Tibial nerve (tissue), 4 donors: ENCODE measurements around the gene CHRNA4. TPM values are rescaled to one million over a fixed set of nuclear protein-coding genes. Genes with fewer than 3 reads are reported as not detected.

Experiments used
- DNase-seq, 2 donors: peaks; one replicate each; pipeline ENCODE4 v3.0.0-alpha.2; 2019; ENCODE audit warnings: low spot score in 2 of 2
- H3K27ac ChIP-seq, 4 donors: fragments of 200-600 bp; sonication (generic) in 3 of 4; one replicate each; pipeline ENCODE4 v1.5.1; 2017 to 2019; ENCODE audit warnings: mild to moderate bottlenecking in 1 of 4
- H3K27me3 ChIP-seq, 2 donors: fragments of 200-600 bp; sonication (generic) in 1 of 2; one replicate each; pipeline versions ENCODE4 v1.5.1 to v1.6.0; 2017 to 2019
- H3K36me3 ChIP-seq, 3 donors: fragments of 200-600 bp; sonication (generic); one replicate each; pipeline ENCODE4 v1.5.1; 2018 to 2019
- H3K4me1 ChIP-seq, 4 donors: fragments of 200-600 bp; sonication (generic) in 3 of 4; one replicate each; pipeline ENCODE4 v1.5.1; 2017 to 2019
- H3K4me3 ChIP-seq, 4 donors: fragments of 200-600 bp; sonication (generic) in 3 of 4; one replicate each; pipeline ENCODE4 v1.5.1; 2017 to 2019; ENCODE audit warnings: mild to moderate bottlenecking in 1 of 4, moderate library complexity in 1 of 4
- H3K9me3 ChIP-seq, 4 donors: fragments of 200-600 bp; sonication (generic) in 3 of 4; one replicate each; pipeline ENCODE4 v1.5.1; 2017 to 2019
- EP300 ChIP-seq, 2 donors: sonication (generic); formaldehyde crosslinking; IDR thresholded peaks; one replicate each; pipeline ENCODE4 v1.6.1; 2017; ENCODE audit warnings: antibody characterized with exemption in 2 of 2, mild to moderate bottlenecking in 1 of 2
- POLR2A ChIP-seq, 2 donors: fragments of 450-650 bp; IDR thresholded peaks; one replicate each; pipeline ENCODE4 v1.6.1; 2017; ENCODE audit warnings: antibody characterized with exemption in 2 of 2, mild to moderate bottlenecking in 2 of 2, moderate library complexity in 2 of 2
- WGBS, 2 donors: methylation state at CpG; one replicate each; pipeline ENCODE4 v1.1.5; 2018; 5-methylcytosine and 5-hydroxymethylcytosine counted together
- total RNA-seq, 4 donors: library from RNA; depleted of rRNA; stranded (reverse); fragments of >200 nt; gene quantifications; one replicate each; pipeline ENCODE4 v1.1.0, GENCODE V29; 2016
- TF ChIP-seq, protein P1 (sequence below), 5 experiments: fragments of 200-600 bp in 3 of 5; fragments of 450-650 bp in 2 of 5; sonication (generic) in 3 of 5; IDR thresholded peaks; one replicate each; pipeline ENCODE4 v1.5.1; 2016 to 2019; ENCODE audit warnings: antibody characterized with exemption in 5 of 5, mild to moderate bottlenecking in 3 of 5, moderate library complexity in 2 of 5

The CHRNA4 gene
- total RNA-seq, 4 donors from 2014 or later = 0.20 to 1.5 TPM; not detected in 2

DNA sequence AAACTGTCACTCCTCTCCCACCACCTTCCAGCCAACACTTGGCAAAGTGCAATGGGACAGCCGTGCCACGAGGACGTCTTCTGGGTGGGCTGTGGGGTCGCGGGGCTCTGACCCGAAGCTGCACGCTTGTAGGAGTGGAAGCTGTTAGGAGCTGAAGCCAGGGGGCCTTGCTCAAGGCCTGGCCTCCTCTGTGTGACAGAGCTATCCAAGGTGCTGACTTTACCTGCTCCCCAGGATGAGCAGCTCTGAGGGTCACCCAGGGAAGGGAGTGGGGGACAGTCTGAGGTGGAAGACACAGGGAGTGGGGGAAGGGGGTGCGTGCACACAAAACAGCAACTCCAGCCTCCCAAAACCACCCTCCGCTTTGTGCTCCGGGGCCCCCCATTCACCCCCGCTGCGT, 17.5 kb upstream of the CHRNA4 start:
- 51 to 54% methylated on average over 12 of the region's 12 CpGs for WGBS, 2 donors
- no peak overlapping the region for H3K27ac ChIP-seq
- TF ChIP-seq, protein P1, sequence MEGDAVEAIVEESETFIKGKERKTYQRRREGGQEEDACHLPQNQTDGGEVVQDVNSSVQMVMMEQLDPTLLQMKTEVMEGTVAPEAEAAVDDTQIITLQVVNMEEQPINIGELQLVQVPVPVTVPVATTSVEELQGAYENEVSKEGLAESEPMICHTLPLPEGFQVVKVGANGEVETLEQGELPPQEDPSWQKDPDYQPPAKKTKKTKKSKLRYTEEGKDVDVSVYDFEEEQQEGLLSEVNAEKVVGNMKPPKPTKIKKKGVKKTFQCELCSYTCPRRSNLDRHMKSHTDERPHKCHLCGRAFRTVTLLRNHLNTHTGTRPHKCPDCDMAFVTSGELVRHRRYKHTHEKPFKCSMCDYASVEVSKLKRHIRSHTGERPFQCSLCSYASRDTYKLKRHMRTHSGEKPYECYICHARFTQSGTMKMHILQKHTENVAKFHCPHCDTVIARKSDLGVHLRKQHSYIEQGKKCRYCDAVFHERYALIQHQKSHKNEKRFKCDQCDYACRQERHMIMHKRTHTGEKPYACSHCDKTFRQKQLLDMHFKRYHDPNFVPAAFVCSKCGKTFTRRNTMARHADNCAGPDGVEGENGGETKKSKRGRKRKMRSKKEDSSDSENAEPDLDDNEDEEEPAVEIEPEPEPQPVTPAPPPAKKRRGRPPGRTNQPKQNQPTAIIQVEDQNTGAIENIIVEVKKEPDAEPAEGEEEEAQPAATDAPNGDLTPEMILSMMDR (IDR thresholded peaks at IDR 0.05) = no peak
- TF ChIP-seq EP300 (IDR thresholded peaks at IDR 0.05) (no peak), POLR2A (IDR thresholded peaks at IDR 0.05) (no peak)
- peaks cover 0 to 83% of the 10 kb centered on the region in 2 donors for H3K27me3 ChIP-seq
- H3K36me3 ChIP-seq = no peaks in the 10 kb centered on the region
- no peaks in the 10 kb centered on the region for H3K9me3 ChIP-seq
- no peak for DNase-seq
- H3K4me3 ChIP-seq = no peak overlapping the region
- H3K4me1 ChIP-seq = peaks cover 0 to 3% (median 0%) of the 10 kb centered on the region in 4 donors

DNA sequence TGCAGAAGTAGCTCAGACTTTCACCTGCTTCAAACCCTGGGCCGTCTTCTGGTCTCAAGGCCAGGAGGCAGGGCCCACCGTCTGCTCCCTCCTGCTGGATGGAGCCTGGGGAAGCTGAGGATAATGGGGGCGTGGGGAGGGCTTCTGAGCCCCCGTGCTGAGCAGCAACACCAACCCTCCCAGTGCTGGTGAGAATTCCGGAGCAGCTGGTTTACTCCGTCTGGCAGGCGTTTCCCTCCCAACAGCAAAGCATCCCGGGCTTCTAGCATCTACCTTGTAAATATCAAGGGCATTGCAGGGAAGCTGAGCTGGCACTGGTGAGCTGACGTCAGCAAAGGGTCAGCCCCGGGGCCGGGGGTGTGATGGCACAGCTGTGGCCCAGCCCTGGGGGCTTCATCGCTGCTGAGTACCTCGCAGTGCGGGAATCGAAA, 16.8 kb upstream of the CHRNA4 start:
- Histone ChIP-seq H3K27ac (no peak overlapping the region), H3K4me3 (no peak overlapping the region), H3K36me3 (no peaks in the 10 kb centered on the region), H3K4me1 (peaks cover 0 to 3% (median 0%) of the 10 kb centered on the region in 4 donors), H3K27me3 (peaks cover 0 to 83% of the 10 kb centered on the region in 2 donors), H3K9me3 (no peaks in the 10 kb centered on the region)
- TF ChIP-seq EP300 (IDR thresholded peaks at IDR 0.05) (no peak), POLR2A (IDR thresholded peaks at IDR 0.05) (no peak)
- TF ChIP-seq, protein P1 (IDR thresholded peaks at IDR 0.05) = no peak
- no peak for DNase-seq
- WGBS, 2 donors = 30 to 34% methylated on average over 14 of the region's 15 CpGs

DNA sequence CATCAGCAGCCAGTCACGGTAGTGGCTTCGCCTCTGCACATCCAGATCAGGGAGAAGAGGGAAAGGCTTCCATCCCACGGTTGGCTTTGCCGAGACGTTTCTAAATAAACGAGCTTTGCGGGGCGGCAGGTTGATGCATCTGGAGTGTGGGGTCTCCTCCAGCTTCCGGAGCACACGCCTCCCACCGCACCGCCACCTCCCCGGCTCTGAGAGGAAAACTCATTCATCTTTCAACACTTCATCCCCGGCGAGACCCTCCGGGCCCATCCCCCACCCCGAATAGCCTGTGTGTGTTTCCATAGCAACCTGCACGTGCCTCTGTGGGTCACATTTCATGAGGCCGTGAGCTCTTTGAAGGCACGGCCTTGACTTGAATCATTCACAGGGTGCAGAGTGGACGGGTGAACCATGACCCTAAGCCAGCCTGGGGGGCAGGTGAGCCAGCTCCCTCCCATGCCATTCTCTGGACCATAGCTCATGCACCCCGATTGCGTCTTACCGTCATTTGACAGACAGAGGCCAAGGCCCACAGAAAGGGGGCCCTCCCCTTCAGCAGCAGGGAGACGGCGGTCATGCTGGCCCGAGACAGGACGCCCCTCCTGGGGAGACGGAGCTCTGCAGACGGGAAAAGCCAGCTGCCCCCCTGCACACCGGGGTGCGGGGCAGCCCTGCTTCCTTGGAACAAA, 16.2 kb upstream of the CHRNA4 start:
- H3K9me3 ChIP-seq = no peaks in the 10 kb centered on the region
- peaks cover 0 to 83% of the 10 kb centered on the region in 2 donors for H3K27me3 ChIP-seq
- TF ChIP-seq POLR2A (IDR thresholded peaks at IDR 0.05) (no peak), EP300 (IDR thresholded peaks at IDR 0.05) (no peak)
- TF ChIP-seq, protein P1 (IDR thresholded peaks at IDR 0.05) = no peak
- H3K4me1 ChIP-seq = peaks cover 0 to 3% (median 0%) of the 10 kb centered on the region in 4 donors
- 10 to 12% methylated on average over 28 to 32 of the region's 32 CpGs for WGBS, 2 donors
- H3K36me3 ChIP-seq = no peaks in the 10 kb centered on the region
- H3K27ac ChIP-seq = no peak overlapping the region
- no peak overlapping the region for H3K4me3 ChIP-seq
- DNase-seq = no peak

DNA sequence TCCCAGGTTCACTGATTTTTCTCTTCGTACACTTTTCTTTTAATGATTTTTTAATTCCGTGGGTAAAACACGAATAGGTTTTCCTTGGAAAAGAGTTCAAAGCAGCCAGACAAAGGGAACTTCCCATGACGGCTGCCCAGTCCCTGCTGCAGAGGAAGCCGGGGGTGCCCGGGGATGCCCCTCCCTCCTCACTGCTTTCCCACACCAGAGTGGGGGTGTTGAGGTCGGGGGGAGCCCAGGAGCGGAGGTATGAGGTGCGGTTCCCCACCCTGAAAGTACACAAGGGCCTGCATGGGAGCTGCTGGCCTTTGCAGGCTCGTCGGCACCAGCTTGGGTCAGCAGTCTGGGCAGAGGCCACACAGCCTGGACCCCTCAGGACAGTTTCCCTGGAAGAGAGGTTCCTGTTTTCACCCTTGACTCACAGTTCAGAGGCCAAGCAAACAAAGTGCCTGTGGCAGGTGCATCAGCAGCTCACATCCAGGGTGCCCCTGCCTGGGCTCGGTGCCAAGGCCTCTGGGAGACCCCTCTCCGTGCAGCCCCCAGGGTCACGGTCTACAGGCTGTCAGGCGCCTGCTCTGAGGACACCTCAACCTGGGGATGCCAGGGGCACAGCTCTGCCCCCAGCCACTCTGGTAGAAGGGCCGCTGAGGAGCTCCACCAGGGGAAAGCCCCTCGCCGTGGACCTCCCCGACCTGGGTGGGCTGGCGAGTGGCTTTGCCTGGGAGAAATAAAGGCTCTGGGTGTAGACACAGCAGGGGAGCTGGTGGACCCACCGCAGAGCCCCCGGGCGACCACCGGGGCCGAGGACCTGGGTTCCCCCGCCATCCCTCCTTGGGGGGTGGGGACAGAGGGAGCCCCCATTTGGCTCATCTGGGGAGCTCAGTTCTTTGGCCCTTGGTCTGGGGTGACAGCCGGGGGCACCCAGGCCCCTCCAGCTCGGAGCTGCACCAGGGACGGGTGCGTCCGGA, 15.4 kb upstream of the CHRNA4 start:
- Histone ChIP-seq H3K4me3 (no peak overlapping the region), H3K27me3 (peaks cover 0 to 79% of the 10 kb centered on the region in 2 donors), H3K27ac (no peak overlapping the region), H3K4me1 (no peaks in the 10 kb centered on the region), H3K9me3 (no peaks in the 10 kb centered on the region), H3K36me3 (no peaks in the 10 kb centered on the region)
- no peak for DNase-seq
- no peak for TF ChIP-seq POLR2A (IDR thresholded peaks at IDR 0.05)
- TF ChIP-seq, protein P1 (IDR thresholded peaks at IDR 0.05) = no peak
- TF ChIP-seq EP300 (IDR thresholded peaks at IDR 0.05) = no peak
- WGBS, 2 donors = 37 to 43% methylated on average over 19 to 31 of the region's 31 CpGs
